Uterus (tissue), 4 donors: Measurements from ENCODE around the gene NTRK1. TPM values are rescaled to one million over a fixed set of nuclear protein-coding genes. Genes with fewer than 3 reads are reported as not detected.

Experiments used
- DNase-seq, 2 donors: peaks; one replicate each; pipeline ENCODE4 v3.0.0-alpha.2; 2019 to 2020
- H3K27ac ChIP-seq, 2 donors: fragments of 200-600 bp; sonication (generic); 1 replicate in 1 of 2; 2 replicates in 1 of 2; pipeline ENCODE4 v1.5.1; 2016 to 2018
- H3K27me3 ChIP-seq, 2 donors: fragments of 200-600 bp; sonication (generic); one replicate each; pipeline ENCODE4 v1.5.1; 2018 to 2019; ENCODE audit warnings: control low read depth in 1 of 2
- H3K36me3 ChIP-seq, 2 donors: fragments of 200-600 bp; sonication (generic); one replicate each; pipeline ENCODE4 v1.5.1; 2019; ENCODE audit warnings: control low read depth in 1 of 2
- H3K4me1 ChIP-seq, 2 donors: fragments of 200-600 bp; sonication (generic); one replicate each; pipeline ENCODE4 v1.5.1; 2018 to 2019; ENCODE audit warnings: control low read depth in 1 of 2
- H3K4me3 ChIP-seq, 2 donors: fragments of 200-600 bp; sonication (generic); 1 replicate in 1 of 2; 2 replicates in 1 of 2; pipeline ENCODE4 v1.5.1; 2018 to 2019; ENCODE audit warnings: mild to moderate bottlenecking in 1 of 2
- H3K9me3 ChIP-seq, 2 donors: fragments of 200-600 bp; sonication (generic); one replicate each; pipeline ENCODE4 v1.5.1; 2019; ENCODE audit warnings: control low read depth in 1 of 2
- POLR2A ChIP-seq, 2 donors: fragments of 450-650 bp; IDR thresholded peaks; one replicate each; pipeline ENCODE4 v1.6.1; 2016; ENCODE audit warnings: antibody characterized with exemption in 2 of 2, mild to moderate bottlenecking in 1 of 2, moderate library complexity in 1 of 2
- intact Hi-C: fragments of 100-400 bp; cut with DNase I; formaldehyde crosslinking; loops from one replicate; pipeline ENCODE4 v1.15.1; 2023; ENCODE audit warnings: low total_unique reads
- total RNA-seq, 4 donors: library from RNA; depleted of rRNA in 3 of 4; stranded (reverse); fragments of >200 nt in 3 of 4; gene quantifications; one replicate each; pipeline versions ENCODE4 v1.1.0 to v1.2.4, GENCODE V29; 2014 to 2023
- TF ChIP-seq, protein P1 (sequence below), 4 experiments: fragments of 200-600 bp in 2 of 4; fragments of 450-650 bp in 2 of 4; sonication (generic) in 2 of 4; IDR thresholded peaks; one replicate each; pipeline ENCODE4 v1.5.1; 2016 to 2019; ENCODE audit warnings: antibody characterized with exemption in 4 of 4, mild to moderate bottlenecking in 2 of 4, moderate library complexity in 1 of 4
- donor health status: DM: yes; HTN: yes; CAD: no.

The NTRK1 gene
- total RNA-seq, 4 donors from 2014 or later = 0.35 to 19.2 (median 3.6) TPM

- no peak for DNase-seq
- H3K4me3 ChIP-seq = no peak overlapping the region
- peaks cover 4 to 8% of the 10 kb centered on the region in 2 donors for H3K27me3 ChIP-seq
Observed at GRCh38 chr1:156848461-156849150, 12.1 kb upstream of the NTRK1 start.

DNA sequence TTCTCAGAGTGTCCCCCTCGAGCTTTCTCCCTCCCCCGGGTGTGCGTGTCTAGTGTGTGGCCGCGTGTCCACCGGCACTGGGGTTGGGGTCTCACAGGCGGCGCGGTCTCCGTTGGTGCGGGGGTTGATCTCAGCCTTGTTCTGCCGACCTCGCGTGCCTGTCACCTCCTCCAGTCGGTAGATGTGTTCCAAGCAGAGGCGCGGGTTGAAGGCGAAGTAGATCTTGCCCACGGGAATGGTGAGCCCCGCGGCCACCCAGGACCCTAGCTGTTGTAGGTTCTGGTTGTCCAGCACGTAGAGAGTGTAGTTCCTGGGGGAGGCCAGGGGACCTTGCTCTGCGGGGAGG is 11.5 kb upstream of the NTRK1 start:
- Histone ChIP-seq H3K4me3 (no peak overlapping the region), H3K4me1 (no peaks in the 10 kb centered on the region), H3K36me3 (no peaks in the 10 kb centered on the region), H3K27me3 (peaks cover 4 to 8% of the 10 kb centered on the region in 2 donors), H3K9me3 (no peaks in the 10 kb centered on the region), H3K27ac (no peak overlapping the region)
- DNase-seq = no peak
- intact Hi-C loops = no loop called here
- TF ChIP-seq, protein P1, sequence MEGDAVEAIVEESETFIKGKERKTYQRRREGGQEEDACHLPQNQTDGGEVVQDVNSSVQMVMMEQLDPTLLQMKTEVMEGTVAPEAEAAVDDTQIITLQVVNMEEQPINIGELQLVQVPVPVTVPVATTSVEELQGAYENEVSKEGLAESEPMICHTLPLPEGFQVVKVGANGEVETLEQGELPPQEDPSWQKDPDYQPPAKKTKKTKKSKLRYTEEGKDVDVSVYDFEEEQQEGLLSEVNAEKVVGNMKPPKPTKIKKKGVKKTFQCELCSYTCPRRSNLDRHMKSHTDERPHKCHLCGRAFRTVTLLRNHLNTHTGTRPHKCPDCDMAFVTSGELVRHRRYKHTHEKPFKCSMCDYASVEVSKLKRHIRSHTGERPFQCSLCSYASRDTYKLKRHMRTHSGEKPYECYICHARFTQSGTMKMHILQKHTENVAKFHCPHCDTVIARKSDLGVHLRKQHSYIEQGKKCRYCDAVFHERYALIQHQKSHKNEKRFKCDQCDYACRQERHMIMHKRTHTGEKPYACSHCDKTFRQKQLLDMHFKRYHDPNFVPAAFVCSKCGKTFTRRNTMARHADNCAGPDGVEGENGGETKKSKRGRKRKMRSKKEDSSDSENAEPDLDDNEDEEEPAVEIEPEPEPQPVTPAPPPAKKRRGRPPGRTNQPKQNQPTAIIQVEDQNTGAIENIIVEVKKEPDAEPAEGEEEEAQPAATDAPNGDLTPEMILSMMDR (IDR thresholded peaks at IDR 0.05) = no peak
- TF ChIP-seq POLR2A (IDR thresholded peaks at IDR 0.05) = no peak

More at GRCh38 chr1:156848461-156849150, 12.1 kb upstream of the NTRK1 start:
- no peaks in the 10 kb centered on the region for H3K4me1 ChIP-seq
- no peak for TF ChIP-seq POLR2A (IDR thresholded peaks at IDR 0.05)
- TF ChIP-seq, protein P1 (IDR thresholded peaks at IDR 0.05) = no peak
- no peak overlapping the region for H3K27ac ChIP-seq
- intact Hi-C loops = no loop called here
- H3K9me3 ChIP-seq = no peaks in the 10 kb centered on the region
- no peaks in the 10 kb centered on the region for H3K36me3 ChIP-seq

DNA sequence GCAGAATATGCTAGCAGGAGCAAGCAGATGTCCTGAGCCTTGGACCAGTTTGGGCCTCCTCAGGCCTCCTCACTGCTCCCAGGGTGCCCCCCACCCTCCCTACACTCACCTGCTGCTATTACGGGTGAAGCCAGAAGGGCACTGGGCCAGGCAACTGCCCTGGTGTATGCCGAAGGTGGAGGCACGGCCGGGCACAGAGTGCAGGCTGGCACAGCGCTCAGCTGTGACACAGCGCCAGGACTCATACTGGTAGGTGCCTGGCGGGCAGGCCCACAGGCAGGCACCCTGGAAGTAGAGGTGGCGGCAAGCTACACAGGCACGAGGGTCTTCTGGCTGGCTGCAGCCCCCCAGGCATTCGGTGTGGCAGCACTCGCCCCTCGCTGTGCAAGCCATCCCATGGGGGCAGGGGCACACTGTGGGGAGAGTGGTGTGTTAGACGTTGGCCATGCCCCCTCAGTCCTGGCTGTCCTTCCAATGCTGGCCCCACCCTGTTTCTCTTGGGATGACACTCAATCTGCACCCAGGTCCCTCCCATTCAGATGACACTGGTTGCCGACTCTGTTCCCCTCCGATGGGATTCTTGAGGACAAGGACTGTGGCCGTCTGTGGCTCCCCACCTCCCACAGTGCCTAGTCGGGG is 8.8 kb upstream of the NTRK1 start:
- H3K27me3 ChIP-seq = no peaks in the 10 kb centered on the region
- H3K36me3 ChIP-seq = no peaks in the 10 kb centered on the region
- intact Hi-C loops = no loop called here
- TF ChIP-seq POLR2A (IDR thresholded peaks at IDR 0.05) = no peak
- TF ChIP-seq, protein P1 (IDR thresholded peaks at IDR 0.05) = no peak
- H3K9me3 ChIP-seq = no peaks in the 10 kb centered on the region
- DNase-seq = no peak
- H3K27ac ChIP-seq = no peak overlapping the region
- no peak overlapping the region for H3K4me3 ChIP-seq
- no peaks in the 10 kb centered on the region for H3K4me1 ChIP-seq

GRCh38 chr1:156852418-156852874 is 8.2 kb upstream of the NTRK1 start:
- DNase-seq = peak in 1 of 2 donors; percentile 50
- no peaks in the 10 kb centered on the region for H3K27me3 ChIP-seq

DNA sequence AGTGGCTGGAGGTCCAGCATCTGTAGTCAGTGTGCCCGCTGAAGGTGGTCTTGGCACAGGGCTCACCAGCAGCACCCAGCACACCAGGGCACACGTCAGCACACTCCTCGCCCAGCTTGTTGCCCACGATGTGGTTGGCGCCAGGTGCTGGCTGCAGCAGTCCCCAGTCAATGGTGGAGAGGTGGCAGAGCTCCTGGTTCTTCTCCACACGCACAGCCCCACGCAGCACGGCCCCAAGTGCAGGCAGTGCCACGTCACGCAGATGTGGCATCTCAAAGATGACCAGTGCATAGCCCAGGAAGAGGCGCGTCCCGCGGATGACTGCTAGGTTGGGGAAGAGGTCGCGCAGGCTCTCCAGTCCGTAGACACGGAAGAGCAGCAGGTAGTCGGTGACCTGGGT is 6.9 kb upstream of the NTRK1 start:
- intact Hi-C loops = no loop called here
- H3K4me1 ChIP-seq = peaks cover 0 to 4% of the 10 kb centered on the region in 2 donors
- no peaks in the 10 kb centered on the region for H3K27me3 ChIP-seq
- no peak overlapping the region for H3K4me3 ChIP-seq
- no peak for DNase-seq
- H3K9me3 ChIP-seq = no peaks in the 10 kb centered on the region
- TF ChIP-seq POLR2A (IDR thresholded peaks at IDR 0.05) = no peak
- TF ChIP-seq, protein P1 (IDR thresholded peaks at IDR 0.05) = no peak
- H3K36me3 ChIP-seq = no peaks in the 10 kb centered on the region
- no peak overlapping the region for H3K27ac ChIP-seq

More at GRCh38 chr1:156852418-156852874, 8.2 kb upstream of the NTRK1 start:
- TF ChIP-seq, protein P1 (IDR thresholded peaks at IDR 0.05) = no peak
- TF ChIP-seq POLR2A (IDR thresholded peaks at IDR 0.05) = no peak
- no peaks in the 10 kb centered on the region for H3K36me3 ChIP-seq
- H3K4me1 ChIP-seq = no peaks in the 10 kb centered on the region
- no peak overlapping the region for H3K27ac ChIP-seq
- intact Hi-C loops = no loop called here
- no peak overlapping the region for H3K4me3 ChIP-seq
- no peaks in the 10 kb centered on the region for H3K9me3 ChIP-seq
